GM21529 (cell line): ENCODE measurements around the gene CAV1.
"Not testable (repeated sequence)": the region's sequence is repeated elsewhere in the genome, so short reads cannot be mapped to it uniquely, and the experiment has no call there.

Source experiments
- ATAC-seq: cut with Tn5 transposase; IDR thresholded peaks from one replicate; pipeline ENCODE4 v1.9.1; 2021; ENCODE audit not compliant: unreplicated experiment

Gene CAV1, protein sequence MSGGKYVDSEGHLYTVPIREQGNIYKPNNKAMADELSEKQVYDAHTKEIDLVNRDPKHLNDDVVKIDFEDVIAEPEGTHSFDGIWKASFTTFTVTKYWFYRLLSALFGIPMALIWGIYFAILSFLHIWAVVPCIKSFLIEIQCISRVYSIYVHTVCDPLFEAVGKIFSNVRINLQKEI

DNA sequence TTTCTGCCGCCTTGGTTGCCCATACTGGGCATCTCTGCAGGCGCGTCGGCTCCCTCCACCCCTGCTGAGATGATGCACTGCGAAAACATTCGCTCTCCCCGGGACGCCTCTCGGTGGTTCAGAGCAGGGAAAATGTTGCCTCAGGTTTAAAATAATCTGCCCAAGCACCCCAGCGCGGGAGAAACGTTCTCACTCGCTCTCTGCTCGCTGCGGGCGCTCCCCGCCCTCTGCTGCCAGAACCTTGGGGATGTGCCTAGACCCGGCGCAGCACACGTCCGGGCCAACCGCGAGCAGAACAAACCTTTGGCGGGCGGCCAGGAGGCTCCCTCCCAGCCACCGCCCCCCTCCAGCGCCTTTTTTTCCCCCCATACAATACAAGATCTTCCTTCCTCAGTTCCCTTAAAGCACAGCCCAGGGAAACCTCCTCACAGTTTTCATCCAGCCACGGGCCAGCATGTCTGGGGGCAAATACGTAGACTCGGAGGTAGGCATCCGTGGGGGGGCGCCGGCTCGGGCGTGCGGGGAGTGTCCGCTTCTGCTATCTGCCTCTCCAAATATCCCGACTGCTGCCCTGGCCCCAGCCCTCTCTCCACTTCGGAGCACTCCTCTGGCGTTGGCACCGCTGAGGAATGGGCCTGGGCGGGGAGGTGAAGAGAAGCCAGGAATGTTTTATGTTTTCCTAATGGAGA, at the start of gene CAV1:
Gene CAV1, plus strand, starts transcription at position 428 of the 689 bp plus-strand sequence. Its CDS starts 27 bp downstream, at position 455.
- peak; percentile 31 for ATAC-seq

DNA sequence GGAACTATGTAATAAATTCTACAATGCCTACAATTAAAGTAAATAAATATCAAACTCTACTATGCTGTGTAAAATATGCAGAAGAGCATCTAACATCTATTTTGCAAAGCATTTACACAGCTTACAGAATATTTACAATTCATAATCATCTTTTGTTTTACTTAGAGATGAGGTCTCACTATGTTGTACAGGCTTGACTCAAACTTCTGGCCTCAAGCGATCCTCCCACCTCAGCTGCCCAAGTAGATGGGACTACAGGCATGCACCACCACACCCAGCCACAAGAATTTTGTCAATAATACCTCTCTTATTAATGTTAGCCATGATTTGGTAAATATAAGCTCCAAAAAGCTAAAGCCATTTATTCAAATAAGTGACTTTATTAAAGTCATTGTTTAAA, 47.2 kb upstream of the CAV1 start:
- no peak for ATAC-seq

DNA sequence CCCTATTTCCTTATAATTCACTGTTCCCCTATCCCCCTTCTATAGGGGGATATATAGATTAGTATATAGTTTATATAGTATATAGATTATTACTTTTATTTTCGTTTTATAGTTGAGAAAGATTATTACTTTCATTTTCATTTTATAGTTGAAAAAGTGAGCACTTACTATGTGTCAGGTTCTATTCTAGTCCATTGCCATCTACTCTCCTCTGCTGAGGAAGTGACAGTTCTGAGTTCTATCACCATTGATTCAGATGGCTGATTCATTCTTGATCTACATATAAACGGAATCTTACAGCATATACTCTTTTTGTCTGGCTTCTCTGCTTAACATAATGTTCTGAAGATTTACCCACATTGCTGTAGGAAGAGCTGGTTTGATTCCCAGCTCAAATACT, 46.0 kb upstream of the CAV1 start:
- ATAC-seq = no peak

DNA sequence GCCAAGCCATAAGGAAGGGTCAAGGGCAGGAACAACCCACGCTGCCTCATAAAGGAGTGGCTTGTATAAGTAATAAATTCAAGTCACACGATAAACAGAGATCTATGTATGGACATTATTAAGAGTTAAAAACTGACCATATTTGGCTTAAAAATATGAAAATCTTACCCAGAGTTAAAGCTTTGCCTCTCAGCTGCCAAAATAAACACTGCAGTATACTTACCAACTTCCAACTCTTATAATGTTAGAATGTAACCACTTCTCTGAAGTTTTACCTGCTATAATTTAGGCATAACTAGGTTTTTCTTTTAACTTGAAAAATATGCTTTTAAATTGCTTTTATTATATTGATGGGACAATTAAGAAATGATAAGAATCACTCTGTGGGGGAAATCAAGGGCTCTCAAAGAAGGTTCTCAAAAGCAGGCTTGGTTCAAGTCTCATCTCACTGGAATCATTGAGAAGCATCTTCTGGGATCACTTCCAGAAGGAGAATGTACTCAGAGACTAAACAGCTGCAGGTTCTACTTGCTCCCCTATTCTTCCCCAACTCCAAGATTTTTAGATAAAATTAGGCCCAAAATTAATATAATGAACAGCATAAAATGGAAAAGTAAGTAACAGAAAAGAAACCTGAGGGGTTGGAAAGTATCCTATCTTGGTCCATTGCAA, 41.4 kb upstream of the CAV1 start:
- ATAC-seq = no peak

DNA sequence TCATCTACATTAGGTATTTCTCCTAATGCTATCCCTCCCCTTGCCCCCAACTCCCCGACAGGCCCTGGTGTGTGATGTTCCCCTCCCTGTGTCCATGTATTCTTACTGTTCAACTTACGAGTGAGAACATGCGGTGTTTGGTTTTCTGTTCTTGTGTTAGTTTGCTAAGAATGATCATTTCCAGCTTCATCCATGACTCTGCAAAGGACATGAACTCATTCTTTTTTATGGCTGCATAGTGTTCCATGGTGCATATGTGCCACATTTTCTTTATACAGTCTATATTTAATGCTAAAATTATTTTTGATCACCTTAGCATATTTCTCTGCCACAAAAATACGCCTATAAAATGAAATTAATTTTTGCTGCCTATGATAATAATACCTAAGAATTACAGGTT, 40.4 kb upstream of the CAV1 start:
- not testable (repeated sequence) for ATAC-seq

DNA sequence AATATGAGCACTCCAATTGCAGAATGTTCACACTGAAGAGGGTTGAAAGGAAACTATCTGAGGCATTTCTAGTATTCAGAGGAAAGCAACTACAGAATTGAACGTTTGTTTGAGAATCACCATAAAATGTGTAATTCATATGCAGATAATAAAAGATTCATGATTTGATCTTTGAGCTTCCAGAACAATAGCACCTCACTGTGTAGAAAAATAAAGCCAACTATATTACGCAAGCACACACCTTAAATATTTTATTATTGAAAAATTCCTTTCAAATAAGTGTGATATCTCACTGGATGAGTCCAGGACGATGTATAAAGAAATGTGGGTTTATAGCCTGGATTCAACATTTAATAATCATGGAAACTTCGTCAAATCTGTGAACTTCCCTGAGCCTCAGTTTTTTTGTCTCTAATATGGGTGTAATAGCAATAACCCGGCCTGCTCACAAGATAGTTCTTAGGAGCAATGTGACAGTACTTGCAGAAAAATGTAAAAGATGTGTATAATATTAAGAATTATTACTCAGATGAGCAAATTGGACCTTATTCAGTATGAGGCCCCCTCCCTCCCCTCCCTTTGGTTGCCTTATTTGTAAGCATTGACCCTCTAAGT, 36.8 kb upstream of the CAV1 start:
- ATAC-seq = no peak

DNA sequence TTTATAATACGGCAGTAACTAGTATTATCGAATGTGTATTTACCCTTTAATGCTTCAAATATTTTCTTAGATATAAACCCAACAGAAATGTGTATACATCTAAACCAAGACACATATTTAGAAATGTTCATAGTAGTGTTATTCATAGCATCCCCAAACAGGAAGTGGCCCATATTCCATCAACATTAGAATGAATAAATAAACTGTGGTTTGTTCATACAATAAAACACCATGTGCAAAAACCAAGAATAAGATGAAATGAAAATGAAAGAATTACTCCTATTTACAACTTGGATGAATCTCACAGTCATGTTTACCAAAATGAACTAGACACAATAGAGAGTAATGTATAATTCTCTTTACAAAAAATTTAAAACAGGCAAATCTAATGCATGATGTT, 34.5 kb upstream of the CAV1 start:
- ATAC-seq = no peak

DNA sequence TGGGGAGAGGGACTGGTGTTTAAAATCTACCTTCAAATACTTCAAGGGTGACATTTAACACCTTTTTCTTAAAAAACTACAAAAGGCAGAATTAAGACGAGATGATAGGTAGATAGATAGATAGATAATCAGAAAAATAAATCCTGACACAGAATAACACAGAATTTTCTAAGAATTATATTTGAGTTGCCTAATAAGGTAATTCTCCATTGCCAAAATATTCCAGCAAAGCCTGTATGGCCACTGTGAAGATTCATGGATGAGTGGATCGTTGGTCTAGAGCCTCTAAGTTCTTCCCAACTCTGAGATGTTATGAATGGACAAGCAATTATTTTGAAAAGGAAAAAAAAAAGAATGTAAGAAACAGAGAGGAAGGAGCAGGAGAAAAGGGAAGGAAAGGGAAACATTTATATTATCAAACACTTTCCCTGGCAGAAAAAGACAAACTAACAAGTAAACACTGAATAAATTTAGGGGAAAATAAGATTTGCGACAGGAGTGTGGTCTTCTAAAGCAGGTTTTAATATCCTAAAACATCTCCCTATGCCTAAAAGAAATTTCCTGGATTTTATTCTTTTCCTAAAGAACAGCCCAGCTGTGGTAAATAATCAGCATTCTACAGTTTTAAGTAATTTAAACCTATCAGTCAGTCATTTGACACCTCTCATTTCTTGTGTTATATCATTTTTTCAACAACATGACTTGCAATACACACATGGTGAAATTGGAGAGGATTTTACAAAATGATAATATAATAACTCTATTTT, 32.8 kb upstream of the CAV1 start:
- ATAC-seq = no peak

DNA sequence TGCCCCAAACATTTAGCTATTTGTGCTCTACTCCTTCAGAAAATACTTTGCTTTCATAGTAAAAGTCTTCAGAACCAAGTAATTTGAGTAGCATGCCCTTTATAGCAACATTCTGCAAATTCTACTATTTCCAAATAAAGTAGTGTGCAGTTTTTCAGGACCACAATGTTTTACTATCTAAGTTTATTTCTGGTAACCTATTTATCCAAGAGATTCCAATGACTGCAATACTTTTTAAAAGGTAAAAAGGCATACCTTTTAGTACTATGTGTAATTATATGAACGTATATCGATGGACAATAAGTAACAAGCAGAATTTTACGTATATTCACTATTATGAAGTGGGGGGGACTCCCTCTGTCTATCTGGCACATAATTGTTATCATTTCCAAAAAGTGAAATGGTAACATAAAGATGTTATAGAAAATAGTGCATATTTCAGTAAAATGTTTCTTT, 32.2 kb upstream of the CAV1 start:
- no peak for ATAC-seq

DNA sequence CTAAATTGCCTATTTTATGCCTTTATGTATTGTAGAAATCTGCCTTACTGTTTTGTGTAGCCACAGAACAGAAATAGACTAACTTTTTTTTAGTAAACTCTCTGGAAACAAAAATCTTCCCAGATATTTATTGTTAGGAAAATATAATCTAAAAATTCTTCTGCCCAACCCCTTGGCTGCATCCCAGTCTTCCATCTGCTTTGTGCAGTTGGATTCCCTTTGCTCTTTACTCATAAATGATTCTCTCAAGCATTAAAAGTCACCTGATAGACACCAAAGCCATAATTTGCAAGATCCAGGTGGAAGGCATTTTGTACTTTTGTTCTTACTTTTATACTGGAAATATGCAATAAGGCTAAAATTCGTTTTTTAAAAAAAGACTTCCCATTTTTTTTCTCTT, 31.4 kb upstream of the CAV1 start:
- no peak for ATAC-seq

DNA sequence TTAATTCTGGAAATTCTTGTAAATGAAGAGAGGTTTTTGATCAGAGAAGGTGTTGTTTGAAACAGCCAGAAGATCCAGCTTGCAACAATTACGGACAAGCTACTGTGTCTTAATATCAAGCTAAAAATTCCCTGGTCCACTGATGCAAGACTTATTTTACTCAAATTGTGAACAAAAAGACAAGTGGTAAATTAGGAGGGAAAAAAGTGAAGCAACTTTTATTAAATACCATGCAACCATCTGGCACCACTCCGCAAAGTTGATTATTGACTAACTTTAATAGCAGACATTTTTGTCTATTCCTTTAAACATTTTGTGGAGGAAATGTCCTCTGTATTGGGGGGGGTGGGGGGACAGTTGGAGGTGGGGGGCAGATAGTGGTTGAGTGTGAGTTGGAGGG, 30.4 kb upstream of the CAV1 start:
- no peak for ATAC-seq

DNA sequence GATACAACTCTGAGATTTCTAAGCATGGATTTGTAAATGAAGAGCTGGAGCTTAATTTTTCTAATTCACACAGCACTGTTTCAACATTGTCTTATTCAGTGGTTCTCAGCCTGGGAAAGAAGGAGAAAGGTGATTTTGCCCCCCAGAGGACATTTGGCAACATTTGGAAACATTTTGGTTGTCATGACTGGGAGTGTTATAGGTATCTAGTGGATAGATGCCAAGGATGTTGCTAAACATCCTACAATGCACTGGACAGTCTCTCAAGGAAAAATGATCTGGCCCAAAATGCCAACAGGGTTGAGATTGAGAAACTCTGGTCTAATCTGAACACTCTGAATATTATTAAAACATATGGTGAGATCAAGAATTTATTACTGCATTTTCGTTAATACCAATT, 29.1 kb upstream of the CAV1 start:
- ATAC-seq = no peak

DNA sequence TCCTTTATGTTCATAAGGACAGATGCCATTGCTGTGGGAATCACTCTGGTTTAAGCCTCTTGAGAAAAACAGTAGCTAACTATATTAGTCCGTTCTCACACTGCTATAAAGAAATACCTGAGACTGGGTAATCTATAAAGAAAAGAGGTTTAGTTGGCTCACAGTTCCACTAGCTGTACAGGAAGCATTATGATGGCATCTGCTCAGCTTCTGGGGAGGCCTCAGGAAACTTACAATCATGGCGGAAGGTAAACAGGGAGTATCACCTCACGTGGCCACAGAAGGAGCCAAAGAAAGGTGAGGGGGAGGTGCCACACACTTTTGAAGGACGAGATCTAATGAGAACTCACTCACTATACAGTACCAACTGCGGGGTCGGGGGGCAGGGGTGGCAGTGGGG, 28.2 kb upstream of the CAV1 start:
- no peak for ATAC-seq

DNA sequence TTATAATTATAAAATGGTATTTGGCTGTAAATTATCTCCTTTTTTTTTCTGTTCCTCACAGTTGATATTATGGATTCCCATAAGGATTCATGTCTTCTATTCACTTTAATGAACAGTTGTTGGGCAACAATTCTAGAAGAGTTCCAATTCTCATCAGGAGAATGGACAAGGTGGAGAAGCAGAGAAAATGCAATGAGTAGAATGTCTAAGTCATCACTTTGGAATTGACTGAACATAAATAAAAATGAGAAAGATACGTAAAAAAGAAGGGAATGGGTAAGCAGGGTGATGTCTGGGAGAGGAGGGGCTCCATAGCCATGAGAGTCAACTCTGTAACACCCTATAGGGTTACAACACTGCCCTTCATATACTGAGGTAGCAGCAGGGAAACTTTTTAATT, 27.1 kb upstream of the CAV1 start:
- ATAC-seq = no peak

DNA sequence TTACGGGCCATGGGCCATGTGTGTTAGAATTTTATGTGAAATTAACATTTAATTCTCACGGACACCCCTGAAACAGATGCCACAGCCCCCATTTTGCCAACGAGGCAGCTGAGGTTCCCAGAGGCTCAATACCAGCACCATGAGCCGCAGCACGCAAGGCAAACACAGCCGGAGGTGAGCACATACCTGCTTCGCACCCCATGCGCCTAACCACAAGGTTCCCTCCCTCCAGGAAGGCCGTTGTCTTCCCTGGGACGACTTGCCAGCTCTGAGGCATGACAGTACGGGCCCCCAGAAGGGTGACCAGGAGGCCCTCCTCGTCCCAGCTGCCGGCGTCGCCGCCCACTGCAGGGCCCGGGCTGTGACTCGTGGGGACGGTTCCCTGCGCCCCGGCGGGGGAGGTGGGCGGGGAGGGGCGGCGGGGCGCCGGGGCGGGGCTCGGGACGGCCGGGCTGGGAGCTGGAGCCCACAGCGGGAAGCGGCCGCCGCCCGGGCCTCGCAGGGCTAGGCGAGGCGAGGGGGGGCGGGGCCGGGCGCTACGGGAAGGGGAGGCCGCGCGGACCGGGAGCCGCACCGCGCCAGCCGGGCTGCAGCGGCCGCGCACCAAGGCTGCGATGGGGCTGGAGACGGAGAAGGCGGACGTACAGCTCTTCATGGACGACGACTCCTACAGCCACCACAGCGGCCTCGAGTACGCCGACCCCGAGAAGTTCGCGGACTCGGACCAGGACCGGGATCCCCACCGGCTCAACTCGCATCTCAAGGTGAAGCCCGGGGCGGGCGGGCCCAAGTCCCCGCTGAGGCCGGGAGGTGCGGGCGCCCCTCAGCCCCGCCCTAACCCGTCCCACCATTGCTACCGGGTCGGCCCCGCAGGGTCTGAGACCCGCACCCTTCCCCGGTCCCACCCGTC, 25.4 kb upstream of the CAV1 start, which contains the start of gene CAV2:
Gene CAV2, plus strand, starts transcription at position 571 of the 910 bp plus-strand sequence. Its CDS starts 44 bp downstream, at position 615.
- peak; percentile 55 for ATAC-seq

DNA sequence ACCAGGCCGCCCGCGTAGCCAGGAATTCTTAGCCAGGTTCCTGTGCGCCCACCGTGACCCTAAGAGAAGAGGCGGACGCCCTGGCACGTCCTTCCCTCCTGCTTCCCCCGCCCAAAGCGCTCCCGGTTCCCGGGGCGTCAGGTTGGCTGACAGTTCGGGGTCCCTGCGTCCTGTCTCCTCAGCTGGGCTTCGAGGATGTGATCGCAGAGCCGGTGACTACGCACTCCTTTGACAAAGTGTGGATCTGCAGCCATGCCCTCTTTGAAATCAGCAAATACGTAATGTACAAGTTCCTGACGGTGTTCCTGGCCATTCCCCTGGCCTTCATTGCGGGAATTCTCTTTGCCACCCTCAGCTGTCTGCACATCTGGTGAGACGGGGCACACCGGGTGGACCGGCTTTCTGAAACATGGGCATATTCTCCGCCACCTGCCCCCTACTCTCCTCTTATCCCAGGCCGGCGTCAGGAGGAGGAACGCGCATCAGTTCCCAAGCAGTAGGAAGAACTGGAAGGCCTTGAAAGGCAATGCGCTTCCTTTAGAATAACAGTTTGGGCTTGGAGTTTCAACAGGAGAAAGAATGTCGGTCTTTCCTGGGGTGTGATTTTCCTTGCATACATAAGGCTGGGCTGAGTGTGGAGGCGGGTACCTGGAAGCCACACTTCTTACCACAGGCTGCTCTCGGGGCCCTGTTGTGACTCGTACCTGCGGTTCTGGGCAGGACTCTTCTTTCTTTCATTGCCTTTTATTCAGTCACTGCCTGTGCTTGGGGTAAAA, 24.6 kb upstream of the CAV1 start:
- peak; percentile 55 for ATAC-seq

DNA sequence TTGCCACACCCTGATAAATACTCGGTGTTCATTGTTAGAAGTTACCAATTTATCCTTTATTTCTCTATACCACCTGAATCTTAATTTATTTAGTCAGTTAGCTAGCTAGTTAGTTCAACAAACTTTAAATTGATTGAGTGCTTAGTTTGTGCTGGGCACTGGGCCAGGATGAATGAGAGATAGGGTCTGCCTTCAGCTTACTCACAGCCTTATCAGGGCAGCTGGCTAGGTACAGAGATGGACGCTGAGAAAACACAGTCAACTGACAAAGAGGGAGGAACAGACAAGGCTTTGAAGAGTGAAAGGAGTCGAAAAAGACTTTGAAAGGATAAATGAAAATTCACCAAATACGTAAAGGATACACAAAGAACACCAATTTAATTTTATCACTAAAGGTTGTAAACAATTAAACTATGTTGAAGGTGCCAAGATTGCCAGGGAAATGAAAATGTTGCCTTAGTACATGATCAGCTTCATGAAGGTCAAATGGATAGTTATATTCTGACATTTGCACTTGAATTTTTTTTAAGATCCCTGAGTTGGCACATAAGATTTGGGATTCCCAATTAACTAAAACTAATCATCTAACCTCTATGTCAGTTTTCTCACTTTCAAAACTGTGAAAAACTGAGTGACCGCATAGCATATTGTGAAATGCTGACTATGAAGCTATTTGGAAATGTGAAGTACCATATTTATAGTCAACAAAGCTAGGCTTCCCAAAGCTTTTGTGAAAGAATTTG, 23.2 kb upstream of the CAV1 start:
- ATAC-seq = no peak
